G401 (cell line): Measurements from ENCODE around the gene SYT13. TPM values are rescaled to one million over a fixed set of nuclear protein-coding genes. Genes with fewer than 3 reads are reported as not detected.

Experiments
- DNase-seq: peaks from one replicate; pipeline ENCODE4 v3.0.0-alpha.2; 2015; ENCODE audit warnings: low spot score
- in situ Hi-C: cut with HindIII; loops from 2 replicates; pipeline ENCODE4 v1.10.0; 2016; ENCODE audit warnings: low sequenced_read_pairs, mixed read lengths
- total RNA-seq: library from RNA; depleted of rRNA; stranded (reverse); fragments of >200 nt; shearing (Covaris generic); gene quantifications from 2 replicates; pipeline ENCODE4 v1.2.3, GENCODE V29; 2014; rRNA removed

The SYT13 gene
- total RNA-seq, 1 experiment from 2014 or later, result not detected

GRCh38 chr11:45210846-45211245 is 75.3 kb downstream of the SYT13 start:
- DNase-seq, result peak; percentile 79
- in situ Hi-C loops, result no loop called here

GRCh38 chr11:45209891-45210699 is 76.0 kb downstream of the SYT13 start:
- in situ Hi-C loops, result no loop called here
- peak; percentile 90 for DNase-seq

GRCh38 chr11:45209000-45209879 is 76.9 kb downstream of the SYT13 start:
- in situ Hi-C loops, result no loop called here
- DNase-seq, result no peak

GRCh38 chr11:45208135-45208534 is 78.0 kb downstream of the SYT13 start:
- no peak for DNase-seq
- in situ Hi-C loops, result no loop called here

- in situ Hi-C loops, result no loop called here
- no peak for DNase-seq
These were observed 80.2 kb downstream of the SYT13 start for GRCh38 chr11:45205978-45206377.

- in situ Hi-C loops, result no loop called here
- DNase-seq, result no peak
These were observed 81.4 kb downstream of the SYT13 start for GRCh38 chr11:45204761-45205160.

GRCh38 chr11:45193695-45194094 is 92.4 kb downstream of the SYT13 start:
- DNase-seq, result no peak
- in situ Hi-C loops, result no loop called here

Other genes with a start within 250 kb of the SYT13 start
- gene PRDM11, start 139.7 kb downstream of the SYT13 start, total RNA-seq, result 5.1 and 7.2 TPM in 2 replicates